GM12878 (cell line): ENCODE data around the gene GPR39. TPM values are rescaled to one million over a fixed set of nuclear protein-coding genes. Genes with fewer than 3 reads are reported as not detected.

Source experiments
- ATAC-seq: fragments of 200-7000 bp; cut with Tn5 transposase; 3 replicates; pipeline ENCODE4 v1.9.1; 2020; ENCODE audit warnings: mild to moderate bottlenecking, moderate library complexity
- BruUV-seq: library from RNA; stranded (reverse); fragments of 400-500 nt; replicated peaks from 2 replicates; lab custom pipeline; 2021; lab: Mats Ljungman, UMichigan
- CTCF ChIA-PET: fragments of 300-600 bp; sonication (Branson Sonifier 250); formaldehyde crosslinking; extraction: SDS; loops from one replicate; lab custom pipeline; 2021; ENCODE audit warnings: inconsistent platforms; lab: Yijun Ruan, JAX
- POLR2A ChIA-PET: fragments of 350-600 bp; formaldehyde crosslinking; extraction: SDS; loops from one replicate; lab custom pipeline; 2021; ENCODE audit warnings: inconsistent platforms; lab: Charles Lee
- RAD21 ChIA-PET: fragments of 300-600 bp; sonication (Branson Sonifier 250); formaldehyde crosslinking; loops from one replicate; lab custom pipeline; 2023; ENCODE audit warnings: antibody characterized with exemption; ENCODE audit not compliant: unreplicated experiment; lab: Charles Lee
- SMC1A ChIA-PET: fragments of 300-600 bp; sonication (Branson Sonifier 250); formaldehyde crosslinking; loops from one replicate; lab custom pipeline; 2023; ENCODE audit not compliant: unreplicated experiment, uncharacterized antibody; lab: Charles Lee
- DNase-seq: peaks from one replicate; pipeline ENCODE4 v3.0.0-alpha.2; 2011; ENCODE audit warnings: low read depth, low spot score
- FAIRE-seq: peaks from 3 replicates; lab custom pipeline; 2011; peaks lifted over from hg19 to GRCh38; lab: Jason Lieb, UNC
- H2AFZ ChIP-seq: 2 replicates; pipeline ENCODE4 v1.6.0; 2011; ENCODE audit warnings: low read depth, low read length, control low read depth; ENCODE audit not compliant: control insufficient read depth
- H3K27ac ChIP-seq: 2 replicates; pipeline ENCODE4 v1.5.1; 2011; ENCODE audit warnings: control low read depth; ENCODE audit not compliant: control insufficient read depth, insufficient read depth
- H3K27me3 ChIP-seq, 2 experiments: replicated peaks in 1 of 2; 2 replicates each; pipeline versions ENCODE4 v1.6.0 to v1.6.1; 2011; ENCODE audit warnings: low read length in 1 of 2; ENCODE audit not compliant: control insufficient read depth in 2 of 2, insufficient read depth in 2 of 2
- H3K36me3 ChIP-seq, 2 experiments: 2 replicates each; pipeline ENCODE4 v1.5.1; 2011; ENCODE audit warnings: low read length in 1 of 2; ENCODE audit not compliant: control insufficient read depth in 2 of 2, insufficient read depth in 2 of 2
- H3K4me1 ChIP-seq: 2 replicates; pipeline ENCODE4 v1.6.1; 2011; ENCODE audit warnings: mild to moderate bottlenecking, low read length, moderate library complexity, mixed read lengths; ENCODE audit not compliant: control insufficient read depth, insufficient read depth
- H3K4me2 ChIP-seq: 2 replicates; pipeline ENCODE4 v1.6.0; 2011; ENCODE audit warnings: control low read depth; ENCODE audit not compliant: control insufficient read depth, insufficient read depth
- H3K4me3 ChIP-seq: fragments of 200-600 bp; sonication (generic); 2 replicates; pipeline ENCODE4 v1.5.1; 2016
- H3K79me2 ChIP-seq: 2 replicates; pipeline ENCODE4 v1.6.0; 2011; ENCODE audit warnings: low read length; ENCODE audit not compliant: control insufficient read depth, insufficient read depth
- H3K9ac ChIP-seq: 2 replicates; pipeline ENCODE4 v1.8.0; 2011; ENCODE audit warnings: low read length, control low read depth, mixed read lengths; ENCODE audit not compliant: control insufficient read depth, insufficient read depth
- H3K9me3 ChIP-seq: replicated peaks from 3 replicates; pipeline ENCODE4 v1.5.1; 2011; ENCODE audit warnings: mild to moderate bottlenecking, low read length; ENCODE audit not compliant: control insufficient read depth, insufficient read depth
- H4K20me1 ChIP-seq: 2 replicates; pipeline ENCODE4 v1.6.0; 2011; ENCODE audit not compliant: control insufficient read depth, insufficient read depth
- ATF7 ChIP-seq: fragments of 450-650 bp; IDR thresholded peaks from 2 replicates; pipeline ENCODE4 v1.6.1; 2016; ENCODE audit warnings: low read depth, mild to moderate bottlenecking
- CHD4 ChIP-seq: fragments of 200-600 bp; sonication (generic); IDR thresholded peaks from 2 replicates; pipeline ENCODE4 v1.6.1; 2016; ENCODE audit warnings: mild to moderate bottlenecking
- FOXM1 ChIP-seq: IDR thresholded peaks from 2 replicates; pipeline ENCODE4 v1.6.1; 2012; ENCODE audit warnings: low read depth, mild to moderate bottlenecking, inconsistent platforms, low read length, moderate library complexity
- MTA3 ChIP-seq: IDR thresholded peaks from 2 replicates; pipeline ENCODE4 v1.6.1; 2012; ENCODE audit warnings: low read length, inconsistent platforms, borderline replicate concordance
- MXI1 ChIP-seq: fragments of 150-350 bp; IDR thresholded peaks from 2 replicates; pipeline ENCODE4 v1.6.1; 2011; ENCODE audit warnings: low read depth, mild to moderate bottlenecking, inconsistent platforms, low read length, improper control_type of control experiment
- NFYA ChIP-seq: IDR thresholded peaks from 2 replicates; pipeline ENCODE4 v1.6.1; 2011; ENCODE audit warnings: low read depth, mild to moderate bottlenecking, low read length, improper control_type of control experiment, borderline replicate concordance
- NRF1 ChIP-seq: conservative IDR thresholded peaks from 2 replicates; pipeline ENCODE4 v1.6.1; 2011; ENCODE audit warnings: mild to moderate bottlenecking, low read depth, low read length, improper control_type of control experiment
- SRF ChIP-seq, 2 experiments: IDR thresholded peaks; 2 replicates each; pipeline ENCODE4 v1.6.1; 2011; ENCODE audit warnings: low read depth in 2 of 2, low read length in 2 of 2, mild to moderate bottlenecking in 1 of 2, moderate library complexity in 1 of 2
- STAT3 ChIP-seq: IDR thresholded peaks from 2 replicates; pipeline ENCODE4 v1.6.1; 2011; ENCODE audit warnings: low read depth, low read length, improper control_type of control experiment
- WGBS: methylation state at CpG from one replicate; pipeline ENCODE4 v1.1.6; 2016; ENCODE audit warnings: low lambda C conversion rate; ENCODE audit not compliant: insufficient replicate concordance, insufficient coverage; ENCODE audit errors: missing lambda C conversion rate; 5-methylcytosine and 5-hydroxymethylcytosine counted together
- in situ Hi-C: fragments of 300-500 bp; cut with MboI; formaldehyde crosslinking; loops from 9 replicates; pipeline ENCODE4 v1.14.3; 2018; ENCODE audit warnings: mixed read lengths
- intact Hi-C: fragments of 100-400 bp; cut with micrococcal nuclease; formaldehyde crosslinking; loops from one replicate; pipeline ENCODE4 v1.14.2; 2022; ENCODE audit not compliant: unreplicated experiment
- polyA plus RNA-seq, 11 experiments: library from polyadenylated mRNA; depleted of rRNA in 4 of 11; unstranded in 6 of 11; stranded (reverse) in 5 of 11; fragments of >200 nt; fragmentation: Nextera tagmentation in 4 of 11; fragmentation: Illumina TruSeq in 1 of 11; extraction: Ambion mirVana in 4 of 11; extraction: Trizol in 1 of 11; gene quantifications; 1 replicate in 1 of 11; 2 replicates in 10 of 11; pipeline versions ENCODE4 v1.2.1 to v1.2.3, GENCODE V29; 2011 to 2016; ENCODE audit warnings: inconsistent platforms in 2 of 11, missing spikeins in 2 of 11, low read depth in 1 of 11
- total RNA-seq, 4 experiments: library from RNA; depleted of rRNA in 3 of 4; stranded (reverse); fragments of >200 nt in 3 of 4; fragmentation: Illumina TruSeq in 1 of 4; extraction: Trizol in 1 of 4; gene quantifications; 2 replicates each; pipeline versions ENCODE4 v1.2.1 to v1.2.3, GENCODE V29; 2013 to 2021

The GPR39 gene
- total and polyA plus RNA-seq, 10 of the 15 experiments (the other 5 are each of a cell fraction or from before 2014, with no cell fraction given) = 0.05 to 0.23 TPM; not detected in 8

GRCh38 chr2:132497591-132497990, 81.0 kb downstream of the GPR39 start:
- POLR2A ChIA-PET = no interaction called here
- FAIRE-seq (no peak), ATAC-seq (no peak), DNase-seq (no peak)
- RAD21 ChIA-PET = no interaction called here
- no peak overlapping the region for H3K4me3 ChIP-seq
- SMC1A ChIA-PET = no interaction called here
- H3K4me2 ChIP-seq = no peak overlapping the region
- H3K27me3 ChIP-seq = no peaks in the 10 kb centered on the region
- no peaks in the 10 kb centered on the region for H3K36me3 ChIP-seq
- no peaks in the 10 kb centered on the region for H3K9me3 ChIP-seq
- no peak for TF ChIP-seq NRF1
- no peak overlapping the region for H3K9ac ChIP-seq
- no TSS peak for BruUV-seq
- no peak overlapping the region for H2AFZ ChIP-seq
- no peak overlapping the region for H3K27ac ChIP-seq
- intact Hi-C loops = no loop called here
- H3K4me1 ChIP-seq = no peaks in the 10 kb centered on the region
- CTCF ChIA-PET = no interaction called here
- no peaks in the 10 kb centered on the region for H4K20me1 ChIP-seq
- in situ Hi-C loops = no loop called here
- no peaks in the 10 kb centered on the region for H3K79me2 ChIP-seq

DNA sequence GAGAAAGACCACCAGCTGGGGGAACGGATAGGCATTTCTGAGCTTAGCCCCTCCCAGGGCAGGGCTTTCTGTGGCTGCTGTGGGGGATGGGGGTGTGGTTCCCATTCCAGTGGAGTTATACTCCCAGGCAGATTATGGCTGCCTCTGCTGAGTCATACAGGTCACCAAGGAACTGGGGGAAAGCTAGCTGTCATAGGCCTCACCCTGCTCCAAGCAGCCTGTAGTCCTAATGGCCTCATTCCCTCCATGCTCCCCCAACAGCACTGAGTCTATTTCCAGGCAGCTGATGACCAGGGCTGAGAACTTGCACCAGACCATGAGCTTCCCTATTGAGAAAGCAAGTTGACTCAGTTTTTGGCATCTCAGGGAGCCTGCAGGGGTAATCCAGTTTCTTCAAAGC, 87.1 kb downstream of the GPR39 start:
- CTCF ChIA-PET = no interaction called here
- POLR2A ChIA-PET = no interaction called here

More for the DNA sequence above, 87.1 kb downstream of the GPR39 start:
- Histone ChIP-seq H3K9me3 (no peaks in the 10 kb centered on the region), H4K20me1 (no peaks in the 10 kb centered on the region), H3K4me2 (no peak overlapping the region), H3K27ac (no peak overlapping the region), H3K36me3 (no peaks in the 10 kb centered on the region), H3K9ac (no peak overlapping the region), H3K27me3 (no peaks in the 10 kb centered on the region), H3K4me3 (no peak overlapping the region), H2AFZ (no peak overlapping the region), H3K4me1 (no peaks in the 10 kb centered on the region), H3K79me2 (no peaks in the 10 kb centered on the region)
- no peak for DNase-seq
- 0% methylated on average over 1 of the region's 1 CpG for WGBS
- BruUV-seq = no TSS peak
- in situ Hi-C loops (no loop called here), intact Hi-C loops (no loop called here)
- RAD21 ChIA-PET = no interaction called here
- SMC1A ChIA-PET = no interaction called here
- no peak for TF ChIP-seq STAT3
- no peak for TF ChIP-seq MTA3
- TF ChIP-seq NFYA = no peak
- TF ChIP-seq FOXM1 = no peak
- no peak for TF ChIP-seq CHD4
- no peak for TF ChIP-seq SRF (IDR thresholded peaks at IDR 0.05; ENCODE audit: low read depth in 2 of 2, low read length in 2 of 2)
- TF ChIP-seq ATF7 = no peak
- no peak for TF ChIP-seq MXI1
- ATAC-seq = no peak
- no peak for FAIRE-seq
